ENCODE data around the gene DPP9. TPM values are rescaled to one million over a fixed set of nuclear protein-coding genes. Genes with fewer than 3 reads are reported as not detected.

Gene DPP9
- total and polyA plus RNA-seq, 2 of the 13 experiments (the other 11 are each of a cell fraction or from before 2014, with no cell fraction given): 8.4 to 25.8 TPM

DNA sequence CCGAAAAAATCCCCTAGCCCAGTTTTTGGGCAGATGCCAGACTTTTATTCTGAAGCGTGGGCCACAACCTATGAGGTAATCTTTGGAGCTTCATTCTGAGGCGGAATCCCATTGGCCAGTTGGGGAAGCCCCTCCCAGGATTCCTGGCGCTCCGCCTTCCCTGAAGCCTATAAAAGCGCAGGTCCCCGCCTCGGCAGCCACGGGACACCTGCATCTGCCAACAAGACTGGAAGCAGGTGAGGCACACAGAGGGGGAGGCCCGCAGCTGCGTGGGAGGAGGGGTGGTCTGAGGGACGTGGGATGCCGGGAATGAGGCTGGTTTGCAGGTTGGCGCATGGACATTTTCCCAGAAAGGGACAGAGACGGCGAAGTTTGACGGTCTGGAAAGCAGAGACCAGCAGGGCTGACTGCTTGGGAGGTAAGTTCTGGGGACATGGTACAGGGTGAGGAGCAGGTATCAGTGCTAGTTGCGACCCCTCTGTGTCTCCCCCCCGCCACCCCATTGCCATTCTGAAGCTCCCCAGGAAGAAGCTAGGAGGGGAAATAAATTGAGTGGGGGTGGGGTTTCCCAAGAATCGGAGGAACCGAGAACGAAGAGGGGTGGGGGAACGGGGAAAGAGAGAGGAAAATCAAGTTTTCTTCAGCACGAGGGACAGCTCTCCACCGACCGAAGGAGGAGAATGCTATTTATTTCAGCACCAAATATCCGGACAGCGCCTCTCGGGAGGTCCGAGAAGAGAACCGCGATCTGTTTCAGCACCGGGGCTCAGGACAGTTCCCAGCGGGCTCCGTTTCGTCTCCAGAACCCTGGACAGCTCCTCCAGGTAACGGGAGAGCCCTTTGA lies 45.5 kb upstream of the DPP9 start (continued):
- TF ChIP-seq ZBTB20 (CRISPR knock-in tag; IDR thresholded peaks at IDR 0.05; ENCODE audit: borderline replicate concordance, low read depth): peak; percentile 100
- peak; percentile 100 for TF ChIP-seq ZNF703 (CRISPR knock-in tag; IDR thresholded peaks at IDR 0.05; ENCODE audit: borderline replicate concordance)
- peak; percentile 98 for TF ChIP-seq GZF1 (CRISPR knock-in tag; IDR thresholded peaks at IDR 0.05)
- TF ChIP-seq, protein P1, sequence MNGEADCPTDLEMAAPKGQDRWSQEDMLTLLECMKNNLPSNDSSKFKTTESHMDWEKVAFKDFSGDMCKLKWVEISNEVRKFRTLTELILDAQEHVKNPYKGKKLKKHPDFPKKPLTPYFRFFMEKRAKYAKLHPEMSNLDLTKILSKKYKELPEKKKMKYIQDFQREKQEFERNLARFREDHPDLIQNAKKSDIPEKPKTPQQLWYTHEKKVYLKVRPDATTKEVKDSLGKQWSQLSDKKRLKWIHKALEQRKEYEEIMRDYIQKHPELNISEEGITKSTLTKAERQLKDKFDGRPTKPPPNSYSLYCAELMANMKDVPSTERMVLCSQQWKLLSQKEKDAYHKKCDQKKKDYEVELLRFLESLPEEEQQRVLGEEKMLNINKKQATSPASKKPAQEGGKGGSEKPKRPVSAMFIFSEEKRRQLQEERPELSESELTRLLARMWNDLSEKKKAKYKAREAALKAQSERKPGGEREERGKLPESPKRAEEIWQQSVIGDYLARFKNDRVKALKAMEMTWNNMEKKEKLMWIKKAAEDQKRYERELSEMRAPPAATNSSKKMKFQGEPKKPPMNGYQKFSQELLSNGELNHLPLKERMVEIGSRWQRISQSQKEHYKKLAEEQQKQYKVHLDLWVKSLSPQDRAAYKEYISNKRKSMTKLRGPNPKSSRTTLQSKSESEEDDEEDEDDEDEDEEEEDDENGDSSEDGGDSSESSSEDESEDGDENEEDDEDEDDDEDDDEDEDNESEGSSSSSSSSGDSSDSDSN (CRISPR knock-in tag; IDR thresholded peaks at IDR 0.05): peak; percentile 82
- TF ChIP-seq XRCC5 (optimal IDR thresholded peaks at IDR 0.05; ENCODE audit: low read length): peak; percentile 96
- TF ChIP-seq FLYWCH1 (CRISPR knock-in tag; IDR thresholded peaks at IDR 0.05): peak; percentile 100
- peak; percentile 100 for TF ChIP-seq ZNF577 (CRISPR knock-in tag; IDR thresholded peaks at IDR 0.05; ENCODE audit: borderline replicate concordance, low read depth)
- TF ChIP-seq TOE1 (CRISPR knock-in tag; IDR thresholded peaks at IDR 0.05): peak; percentile 100
- peak; percentile 99 for TF ChIP-seq NCOA5 (CRISPR knock-in tag; IDR thresholded peaks at IDR 0.05)
- no peak for TF ChIP-seq NONO (IDR thresholded peaks at IDR 0.05)
- TF ChIP-seq NONO (CRISPR knock-in tag; conservative IDR thresholded peaks at IDR 0.05): peak; percentile 68; the same call in 1 of the 2 replicates
- TF ChIP-seq, protein P2, sequence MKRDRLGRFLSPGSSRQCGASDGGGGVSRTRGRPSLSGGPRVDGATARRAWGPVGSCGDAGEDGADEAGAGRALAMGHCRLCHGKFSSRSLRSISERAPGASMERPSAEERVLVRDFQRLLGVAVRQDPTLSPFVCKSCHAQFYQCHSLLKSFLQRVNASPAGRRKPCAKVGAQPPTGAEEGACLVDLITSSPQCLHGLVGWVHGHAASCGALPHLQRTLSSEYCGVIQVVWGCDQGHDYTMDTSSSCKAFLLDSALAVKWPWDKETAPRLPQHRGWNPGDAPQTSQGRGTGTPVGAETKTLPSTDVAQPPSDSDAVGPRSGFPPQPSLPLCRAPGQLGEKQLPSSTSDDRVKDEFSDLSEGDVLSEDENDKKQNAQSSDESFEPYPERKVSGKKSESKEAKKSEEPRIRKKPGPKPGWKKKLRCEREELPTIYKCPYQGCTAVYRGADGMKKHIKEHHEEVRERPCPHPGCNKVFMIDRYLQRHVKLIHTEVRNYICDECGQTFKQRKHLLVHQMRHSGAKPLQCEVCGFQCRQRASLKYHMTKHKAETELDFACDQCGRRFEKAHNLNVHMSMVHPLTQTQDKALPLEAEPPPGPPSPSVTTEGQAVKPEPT (CRISPR knock-in tag; IDR thresholded peaks at IDR 0.05; ENCODE audit: low read depth): peak; percentile 99
- TF ChIP-seq SNAPC2 (CRISPR knock-in tag; IDR thresholded peaks at IDR 0.05): peak; percentile 99
- TF ChIP-seq, protein P3, sequence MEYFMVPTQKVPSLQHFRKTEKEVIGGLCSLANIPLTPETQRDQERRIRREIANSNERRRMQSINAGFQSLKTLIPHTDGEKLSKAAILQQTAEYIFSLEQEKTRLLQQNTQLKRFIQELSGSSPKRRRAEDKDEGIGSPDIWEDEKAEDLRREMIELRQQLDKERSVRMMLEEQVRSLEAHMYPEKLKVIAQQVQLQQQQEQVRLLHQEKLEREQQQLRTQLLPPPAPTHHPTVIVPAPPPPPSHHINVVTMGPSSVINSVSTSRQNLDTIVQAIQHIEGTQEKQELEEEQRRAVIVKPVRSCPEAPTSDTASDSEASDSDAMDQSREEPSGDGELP (IDR thresholded peaks at IDR 0.05; ENCODE audit: borderline replicate concordance, low read depth): no peak; the same call in 1 of the 2 replicates
- TF ChIP-seq, protein P4, sequence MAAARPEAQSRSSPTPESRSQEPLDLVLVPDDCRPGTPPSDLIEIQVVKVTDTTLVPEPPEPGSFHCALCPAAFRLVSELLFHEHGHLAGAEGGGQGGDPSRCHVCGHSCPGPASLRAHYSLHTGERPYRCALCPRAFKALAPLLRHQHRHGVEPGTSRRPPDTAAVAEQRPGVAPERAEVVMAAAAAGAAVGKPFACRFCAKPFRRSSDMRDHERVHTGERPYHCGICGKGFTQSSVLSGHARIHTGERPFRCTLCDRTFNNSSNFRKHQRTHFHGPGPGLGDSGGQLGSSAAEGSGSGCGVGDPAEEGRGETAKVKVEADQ (CRISPR knock-in tag; IDR thresholded peaks at IDR 0.05; ENCODE audit: borderline replicate concordance): peak; percentile 100
- peak; percentile 92 for TF ChIP-seq SCMH1 (CRISPR knock-in tag; IDR thresholded peaks at IDR 0.05; ENCODE audit: borderline replicate concordance)
- TF ChIP-seq TAF1 (CRISPR knock-in tag; IDR thresholded peaks at IDR 0.05): peak; percentile 92
- peak; percentile 99 for TF ChIP-seq ZBTB3 (CRISPR knock-in tag; IDR thresholded peaks at IDR 0.05; ENCODE audit: borderline replicate concordance, low read depth)
- TF ChIP-seq MTF1 (CRISPR knock-in tag; IDR thresholded peaks at IDR 0.05): peak; percentile 100
- TF ChIP-seq, protein P5, sequence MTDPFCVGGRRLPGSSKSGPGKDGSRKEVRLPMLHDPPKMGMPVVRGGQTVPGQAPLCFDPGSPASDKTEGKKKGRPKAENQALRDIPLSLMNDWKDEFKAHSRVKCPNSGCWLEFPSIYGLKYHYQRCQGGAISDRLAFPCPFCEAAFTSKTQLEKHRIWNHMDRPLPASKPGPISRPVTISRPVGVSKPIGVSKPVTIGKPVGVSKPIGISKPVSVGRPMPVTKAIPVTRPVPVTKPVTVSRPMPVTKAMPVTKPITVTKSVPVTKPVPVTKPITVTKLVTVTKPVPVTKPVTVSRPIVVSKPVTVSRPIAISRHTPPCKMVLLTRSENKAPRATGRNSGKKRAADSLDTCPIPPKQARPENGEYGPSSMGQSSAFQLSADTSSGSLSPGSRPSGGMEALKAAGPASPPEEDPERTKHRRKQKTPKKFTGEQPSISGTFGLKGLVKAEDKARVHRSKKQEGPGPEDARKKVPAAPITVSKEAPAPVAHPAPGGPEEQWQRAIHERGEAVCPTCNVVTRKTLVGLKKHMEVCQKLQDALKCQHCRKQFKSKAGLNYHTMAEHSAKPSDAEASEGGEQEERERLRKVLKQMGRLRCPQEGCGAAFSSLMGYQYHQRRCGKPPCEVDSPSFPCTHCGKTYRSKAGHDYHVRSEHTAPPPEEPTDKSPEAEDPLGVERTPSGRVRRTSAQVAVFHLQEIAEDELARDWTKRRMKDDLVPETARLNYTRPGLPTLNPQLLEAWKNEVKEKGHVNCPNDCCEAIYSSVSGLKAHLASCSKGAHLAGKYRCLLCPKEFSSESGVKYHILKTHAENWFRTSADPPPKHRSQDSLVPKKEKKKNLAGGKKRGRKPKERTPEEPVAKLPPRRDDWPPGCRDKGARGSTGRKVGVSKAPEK (CRISPR knock-in tag; IDR thresholded peaks at IDR 0.05; ENCODE audit: borderline replicate concordance): peak; percentile 100
